ENCODE results near the gene AHCY.

DNA sequence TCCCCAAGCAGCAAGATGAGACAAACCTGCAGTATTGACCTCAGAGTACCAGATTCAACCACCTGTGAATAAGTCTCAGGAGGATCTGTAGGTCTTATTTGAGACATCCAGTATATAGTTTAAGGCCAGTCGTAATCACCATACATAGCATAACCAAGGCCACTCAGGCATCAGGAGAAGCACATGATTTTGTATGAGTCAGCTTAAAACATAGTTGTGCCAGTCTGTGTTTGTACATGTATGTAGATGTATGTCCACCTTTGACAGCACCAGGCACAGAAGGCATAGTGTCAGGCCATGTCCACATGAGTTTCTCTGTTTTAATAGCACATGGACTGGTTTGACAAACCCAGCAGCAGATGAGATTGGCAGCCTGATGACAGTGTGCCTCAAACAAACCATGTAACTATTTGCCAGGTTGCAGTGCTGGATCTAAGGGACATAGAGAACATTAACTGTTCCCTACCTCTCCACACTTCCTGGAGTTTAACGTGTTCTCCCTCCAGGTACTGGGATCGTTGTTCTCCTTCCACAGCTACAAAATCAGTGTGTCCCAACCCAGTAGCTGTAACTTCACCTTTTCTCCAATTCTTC, 70.6 kb downstream of the AHCY start:
- TF ChIP-seq, protein P1, sequence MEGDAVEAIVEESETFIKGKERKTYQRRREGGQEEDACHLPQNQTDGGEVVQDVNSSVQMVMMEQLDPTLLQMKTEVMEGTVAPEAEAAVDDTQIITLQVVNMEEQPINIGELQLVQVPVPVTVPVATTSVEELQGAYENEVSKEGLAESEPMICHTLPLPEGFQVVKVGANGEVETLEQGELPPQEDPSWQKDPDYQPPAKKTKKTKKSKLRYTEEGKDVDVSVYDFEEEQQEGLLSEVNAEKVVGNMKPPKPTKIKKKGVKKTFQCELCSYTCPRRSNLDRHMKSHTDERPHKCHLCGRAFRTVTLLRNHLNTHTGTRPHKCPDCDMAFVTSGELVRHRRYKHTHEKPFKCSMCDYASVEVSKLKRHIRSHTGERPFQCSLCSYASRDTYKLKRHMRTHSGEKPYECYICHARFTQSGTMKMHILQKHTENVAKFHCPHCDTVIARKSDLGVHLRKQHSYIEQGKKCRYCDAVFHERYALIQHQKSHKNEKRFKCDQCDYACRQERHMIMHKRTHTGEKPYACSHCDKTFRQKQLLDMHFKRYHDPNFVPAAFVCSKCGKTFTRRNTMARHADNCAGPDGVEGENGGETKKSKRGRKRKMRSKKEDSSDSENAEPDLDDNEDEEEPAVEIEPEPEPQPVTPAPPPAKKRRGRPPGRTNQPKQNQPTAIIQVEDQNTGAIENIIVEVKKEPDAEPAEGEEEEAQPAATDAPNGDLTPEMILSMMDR (conservative IDR thresholded peaks at IDR 0.05; ENCODE audit: low read depth, low read length) = no peak
- TF ChIP-seq POLR2A (IDR thresholded peaks at IDR 0.05; ENCODE audit: low read depth, low read length) = no peak
- no peak for TF ChIP-seq CEBPB (IDR thresholded peaks at IDR 0.05; ENCODE audit: low read depth, low read length)
- no peak for TF ChIP-seq RAD21 (IDR thresholded peaks at IDR 0.05; ENCODE audit: low read length)
- TF ChIP-seq RCOR1 (IDR thresholded peaks at IDR 0.05; ENCODE audit: insufficient replicate concordance, low read length) = no peak
- no peak for TF ChIP-seq SMC3 (IDR thresholded peaks at IDR 0.05; ENCODE audit: low read depth, low read length)
- no peak for TF ChIP-seq FOS (IDR thresholded peaks at IDR 0.05; ENCODE audit: low read depth, low read length)
- TF ChIP-seq, protein P2, sequence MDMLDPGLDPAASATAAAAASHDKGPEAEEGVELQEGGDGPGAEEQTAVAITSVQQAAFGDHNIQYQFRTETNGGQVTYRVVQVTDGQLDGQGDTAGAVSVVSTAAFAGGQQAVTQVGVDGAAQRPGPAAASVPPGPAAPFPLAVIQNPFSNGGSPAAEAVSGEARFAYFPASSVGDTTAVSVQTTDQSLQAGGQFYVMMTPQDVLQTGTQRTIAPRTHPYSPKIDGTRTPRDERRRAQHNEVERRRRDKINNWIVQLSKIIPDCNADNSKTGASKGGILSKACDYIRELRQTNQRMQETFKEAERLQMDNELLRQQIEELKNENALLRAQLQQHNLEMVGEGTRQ (IDR thresholded peaks at IDR 0.05; ENCODE audit: low read depth, low read length) = no peak
- TF ChIP-seq, protein P3, sequence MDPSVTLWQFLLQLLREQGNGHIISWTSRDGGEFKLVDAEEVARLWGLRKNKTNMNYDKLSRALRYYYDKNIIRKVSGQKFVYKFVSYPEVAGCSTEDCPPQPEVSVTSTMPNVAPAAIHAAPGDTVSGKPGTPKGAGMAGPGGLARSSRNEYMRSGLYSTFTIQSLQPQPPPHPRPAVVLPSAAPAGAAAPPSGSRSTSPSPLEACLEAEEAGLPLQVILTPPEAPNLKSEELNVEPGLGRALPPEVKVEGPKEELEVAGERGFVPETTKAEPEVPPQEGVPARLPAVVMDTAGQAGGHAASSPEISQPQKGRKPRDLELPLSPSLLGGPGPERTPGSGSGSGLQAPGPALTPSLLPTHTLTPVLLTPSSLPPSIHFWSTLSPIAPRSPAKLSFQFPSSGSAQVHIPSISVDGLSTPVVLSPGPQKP (IDR thresholded peaks at IDR 0.05; ENCODE audit: borderline replicate concordance, low read depth, low read length) = no peak

Data from IMR-90 (cell line).